WTC11 (cell line): ENCODE measurements around the gene CALN1.

Experiments used
- ATF3 ChIP-seq: sonication (generic); formaldehyde crosslinking; conservative IDR thresholded peaks from 2 replicates; pipeline ENCODE4 v1.8.1; 2022; ENCODE audit warnings: mild to moderate bottlenecking, missing genetic modification reagents
- CTCF ChIP-seq: fragments of 200-600 bp; IDR thresholded peaks from 2 replicates; pipeline ENCODE4 v1.8.0; 2022; ENCODE audit warnings: antibody characterized with exemption
- E2F4 ChIP-seq: sonication (generic); formaldehyde crosslinking; IDR thresholded peaks from 2 replicates; pipeline ENCODE4 v1.8.1; 2022; ENCODE audit warnings: low read depth, mild to moderate bottlenecking, moderate library complexity, missing genetic modification reagents, borderline replicate concordance
- MAX ChIP-seq: sonication (generic); formaldehyde crosslinking; IDR thresholded peaks from 2 replicates; pipeline ENCODE4 v1.8.0; 2022; ENCODE audit warnings: mild to moderate bottlenecking, missing genetic modification reagents
- MLX ChIP-seq: sonication (generic); formaldehyde crosslinking; IDR thresholded peaks from 2 replicates; pipeline ENCODE4 v1.8.1; 2023; ENCODE audit warnings: mild to moderate bottlenecking, missing genetic modification reagents, moderate library complexity
- SP1 ChIP-seq: sonication (generic); formaldehyde crosslinking; conservative IDR thresholded peaks from 2 replicates; pipeline ENCODE4 v1.8.1; 2022; ENCODE audit warnings: missing genetic modification reagents
- STAT6 ChIP-seq: sonication (generic); formaldehyde crosslinking; conservative IDR thresholded peaks from 2 replicates; pipeline ENCODE4 v1.8.1; 2023; ENCODE audit warnings: mild to moderate bottlenecking, low read depth, missing genetic modification reagents, moderate library complexity
- TEAD4 ChIP-seq: sonication (generic); formaldehyde crosslinking; IDR thresholded peaks from 2 replicates; pipeline ENCODE4 v1.8.0; 2022; ENCODE audit warnings: mild to moderate bottlenecking, missing genetic modification reagents
- USF2 ChIP-seq: sonication (generic); formaldehyde crosslinking; IDR thresholded peaks from 2 replicates; pipeline ENCODE4 v1.8.1; 2023; ENCODE audit warnings: mild to moderate bottlenecking, missing genetic modification reagents, moderate library complexity
- ZNF232 ChIP-seq: sonication (generic); formaldehyde crosslinking; IDR thresholded peaks from 2 replicates; pipeline ENCODE4 v1.8.0; 2022; ENCODE audit warnings: mild to moderate bottlenecking, missing genetic modification reagents
- ZNF263 ChIP-seq: sonication (generic); formaldehyde crosslinking; IDR thresholded peaks from 2 replicates; pipeline ENCODE4 v1.8.1; 2022; ENCODE audit warnings: low read depth, mild to moderate bottlenecking, moderate library complexity, missing genetic modification reagents

GRCh38 chr7:71776726-71777125 is 635.4 kb downstream of the CALN1 start:
- TF ChIP-seq STAT6, result no peak
- no peak for TF ChIP-seq CTCF
- TF ChIP-seq E2F4, result no peak
- no peak for TF ChIP-seq MAX
- no peak for TF ChIP-seq SP1 (CRISPR knock-in tag)
- TF ChIP-seq ZNF263, result no peak
- TF ChIP-seq USF2, result no peak
- TF ChIP-seq ZNF232 (CRISPR knock-in tag), result no peak
- TF ChIP-seq ATF3 (CRISPR knock-in tag), result no peak
- no peak for TF ChIP-seq TEAD4 (CRISPR knock-in tag)
- no peak for TF ChIP-seq MLX (CRISPR knock-in tag)
